Measurements from ENCODE around the gene COL15A1. TPM values are rescaled to one million over a fixed set of nuclear protein-coding genes. Genes with fewer than 3 reads are reported as not detected.

COL15A1 gene
- total RNA-seq, 1 experiment from 2014 or later = 0.10 TPM

GRCh38 chr9:99052815-99053715 lies 109.4 kb downstream of the COL15A1 start:
- intact Hi-C loops (cut with micrococcal nuclease; ENCODE audit: unreplicated experiment) = no loop called here
- Histone ChIP-seq H3K4me1 (ENCODE audit: control insufficient read depth, insufficient read depth, low read length) (no peaks in the 10 kb centered on the region), H3K27me3 (ENCODE audit: control insufficient read depth, insufficient read depth, low read length) (no peaks in the 10 kb centered on the region), H3K36me3 (ENCODE audit: control insufficient read depth, insufficient read depth, low read length) (no peaks in the 10 kb centered on the region), H3K9me3 (ENCODE audit: control insufficient read depth, insufficient read depth, low read depth, low read length) (no peaks in the 10 kb centered on the region), H3K27ac (ENCODE audit: low read length) (no peak overlapping the region), H3K4me3 (ENCODE audit: low read depth in 2 of 2, low read length in 2 of 2) (no peak overlapping the region)
- no peak for ATAC-seq
- no peak for DNase-seq (ENCODE audit: low read depth, low spot score)
- ChIA-PET CTCF (no interaction called here), POLR2A (no interaction called here)
- TF ChIP-seq REST (IDR thresholded peaks at IDR 0.05; ENCODE audit: insufficient read depth in 1 of 2, low read depth in 2 of 2, low read length in 1 of 2) (no peak), CTCF (IDR thresholded peaks at IDR 0.05) (no peak), TCF7L2 (IDR thresholded peaks at IDR 0.05; ENCODE audit: low read depth, low read length) (no peak), SIN3A (IDR thresholded peaks at IDR 0.05; ENCODE audit: borderline replicate concordance, insufficient read depth, low read depth, low read length) (no peak), POLR2AphosphoS5 (IDR thresholded peaks at IDR 0.05; ENCODE audit: low read depth, low read length) (no peak)
- in situ Hi-C loops (cut with HindIII; ENCODE audit: low pct_unique_long_range_greater_than_20kb, low sequenced_read_pairs) = no loop called here
- no TSS peak for BruUV-seq (replicated peaks)

GRCh38 chr9:99054581-99054980 lies 110.9 kb downstream of the COL15A1 start:
- BruUV-seq (replicated peaks) = no TSS peak
- H3K9me3 ChIP-seq (ENCODE audit: control insufficient read depth, insufficient read depth, low read depth, low read length) = no peaks in the 10 kb centered on the region
- in situ Hi-C loops (cut with HindIII; ENCODE audit: low pct_unique_long_range_greater_than_20kb, low sequenced_read_pairs) (no loop called here), intact Hi-C loops (cut with micrococcal nuclease; ENCODE audit: unreplicated experiment) (no loop called here)
- no peak for TF ChIP-seq TCF7L2 (IDR thresholded peaks at IDR 0.05; ENCODE audit: low read depth, low read length)
- TF ChIP-seq REST (IDR thresholded peaks at IDR 0.05; ENCODE audit: insufficient read depth in 1 of 2, low read depth in 2 of 2, low read length in 1 of 2) = no peak
- no peak for TF ChIP-seq CTCF (IDR thresholded peaks at IDR 0.05)
- no peak for TF ChIP-seq POLR2AphosphoS5 (IDR thresholded peaks at IDR 0.05; ENCODE audit: low read depth, low read length)
- no peak for TF ChIP-seq SIN3A (IDR thresholded peaks at IDR 0.05; ENCODE audit: borderline replicate concordance, insufficient read depth, low read depth, low read length)
- no peaks in the 10 kb centered on the region for H3K27me3 ChIP-seq (ENCODE audit: control insufficient read depth, insufficient read depth, low read length)
- no peaks in the 10 kb centered on the region for H3K4me1 ChIP-seq (ENCODE audit: control insufficient read depth, insufficient read depth, low read length)
- CTCF ChIA-PET = no interaction called here
- H3K4me3 ChIP-seq (ENCODE audit: low read depth in 2 of 2, low read length in 2 of 2) = no peak overlapping the region
- no peak for DNase-seq (ENCODE audit: low read depth, low spot score)
- no peak overlapping the region for H3K27ac ChIP-seq (ENCODE audit: low read length)
- no peak for ATAC-seq
- H3K36me3 ChIP-seq (ENCODE audit: control insufficient read depth, insufficient read depth, low read length) = no peaks in the 10 kb centered on the region
- POLR2A ChIA-PET = no interaction called here

Data from Panc1 (cell line).